T-helper 2 cell treated with Interferon-gamma antibody and Interleukin-4, amounts not matched to agents 100 ng/mL and 5 ng/mL, for 36 hours (primary cell): Measurements from ENCODE around the gene HNRNPM. TPM values are rescaled to one million over a fixed set of nuclear protein-coding genes. Genes with fewer than 3 reads are reported as not detected.

Source experiments
- intact Hi-C: fragments of 100-400 bp; cut with micrococcal nuclease; formaldehyde crosslinking; loops from one replicate; pipeline ENCODE4 v1.15.1; 2023
- total RNA-seq: library from RNA; stranded (reverse); gene quantifications from 2 replicates; pipeline ENCODE4 v1.2.3, GENCODE V29; 2022

HNRNPM gene
- total RNA-seq, 1 donor from 2014 or later, result 328 TPM

- intact Hi-C loops, result no loop called here
These were observed 66.9 kb downstream of the HNRNPM start for GRCh38 chr19:8511573-8512101.

- intact Hi-C loops, result no loop called here
These were observed 67.6 kb downstream of the HNRNPM start for GRCh38 chr19:8512115-8512967.

DNA sequence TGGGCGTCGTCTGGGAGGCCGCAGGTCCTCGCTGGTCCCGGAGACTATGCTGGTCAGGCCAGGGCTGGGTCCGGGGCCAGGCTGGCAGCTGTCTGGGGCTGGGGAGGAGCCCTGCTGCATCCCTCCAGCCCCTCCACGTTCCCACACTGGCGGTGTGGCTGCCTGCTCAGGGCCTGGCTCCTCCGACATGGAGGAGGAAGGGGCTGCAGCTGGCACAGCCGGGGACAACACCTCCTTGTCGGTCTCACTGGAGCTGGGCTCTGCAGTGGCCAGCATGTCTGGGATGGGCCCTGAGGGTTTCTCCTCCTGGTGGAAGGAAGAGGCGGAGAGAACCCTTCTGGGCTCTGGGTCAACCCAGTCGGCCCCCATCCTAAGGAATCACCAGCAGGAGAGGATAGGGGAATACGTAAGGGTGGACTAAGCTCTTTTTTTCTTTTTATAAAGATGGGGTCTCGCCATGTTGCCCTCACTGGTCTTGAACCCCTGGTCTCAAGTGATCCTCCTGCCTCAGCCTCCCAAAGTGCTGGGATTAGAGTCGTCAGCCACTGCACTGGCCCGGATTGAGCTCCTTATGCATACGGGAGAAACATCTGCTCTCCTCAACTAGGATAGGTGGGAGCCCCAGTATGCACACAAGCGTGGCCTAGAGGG, 68.4 kb downstream of the HNRNPM start:
- intact Hi-C loops, result loop anchor here (1.0 kb wide), 2 partner anchors 69 to 100 kb away; partner anchors contain the start of genes HNRNPM and MARCHF2

- intact Hi-C loops, result loop anchor here (1.0 to 2.0 kb wide), 3 partner anchors 70 to 123 kb away; partner anchors contain the start of genes HNRNPM, MARCHF2 and RAB11B
These were observed 69.1 kb downstream of the HNRNPM start, which contains the start of gene ZNF414 for GRCh38 chr19:8513687-8514504. Gene ZNF414, minus strand, starts transcription at chr19:8514167. Its CDS starts 121 bp downstream, at chr19:8514046.

DNA sequence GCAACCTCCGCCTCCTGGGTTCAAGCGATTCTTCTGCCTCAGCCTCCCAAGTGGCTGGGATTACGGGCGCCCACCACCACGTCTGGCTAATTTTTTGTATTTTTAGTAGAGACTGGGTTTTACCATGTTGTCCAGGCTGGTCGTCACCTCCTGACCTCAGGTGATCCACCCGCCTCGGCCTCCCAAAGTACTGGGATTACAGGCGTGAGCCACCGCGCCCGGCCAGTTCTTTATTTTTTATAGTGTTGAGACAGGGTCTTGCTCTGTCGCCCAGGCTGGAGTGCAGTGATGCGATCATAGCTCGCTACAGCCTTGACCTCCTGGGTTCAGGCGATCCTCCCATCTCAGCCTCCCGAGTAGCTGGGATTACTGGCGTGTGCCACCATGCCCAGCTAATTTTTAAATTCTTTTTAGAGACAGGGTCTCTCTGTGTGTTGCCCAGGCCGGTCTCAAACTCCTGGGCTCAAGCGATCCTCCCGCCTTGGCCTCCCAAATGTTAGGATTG, 69.8 kb downstream of the HNRNPM start:
- intact Hi-C loops, result loop anchor here (1.0 to 2.0 kb wide), 2 partner anchors 55 to 124 kb away; partner anchors contain the start of gene RAB11B

GRCh38 chr19:8515317-8515716, 70.5 kb downstream of the HNRNPM start:
- intact Hi-C loops, result loop anchor here (1.0 to 2.0 kb wide), 2 partner anchors 54 to 125 kb away; partner anchors contain the start of gene RAB11B

GRCh38 chr19:8517551-8518442, 73.0 kb downstream of the HNRNPM start:
- intact Hi-C loops, result loop anchor here (1.0 kb wide), 1 partner anchor 30 kb away; no protein-coding TSS in a partner anchor

GRCh38 chr19:8518536-8518935, 73.8 kb downstream of the HNRNPM start:
- intact Hi-C loops, result no loop called here

- intact Hi-C loops, result no loop called here
These were observed 74.6 kb downstream of the HNRNPM start for GRCh38 chr19:8519388-8519787.

DNA sequence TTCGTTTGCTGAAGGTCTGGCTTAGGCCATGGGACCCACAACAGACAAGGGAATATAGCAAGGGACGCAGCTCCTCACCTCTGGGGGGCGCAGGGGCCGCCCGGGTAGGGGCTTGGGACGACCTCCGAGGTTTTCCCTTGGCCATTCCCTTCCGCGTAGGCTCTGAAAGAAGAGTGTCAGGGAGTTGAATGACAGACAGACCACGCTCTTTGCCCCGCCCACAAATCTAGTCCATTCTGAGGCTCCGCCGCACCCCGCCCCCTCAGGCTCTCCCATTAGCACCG, 80.6 kb downstream of the HNRNPM start:
- intact Hi-C loops, result no loop called here

GRCh38 chr19:8526345-8527091, 81.7 kb downstream of the HNRNPM start:
- intact Hi-C loops, result no loop called here

DNA sequence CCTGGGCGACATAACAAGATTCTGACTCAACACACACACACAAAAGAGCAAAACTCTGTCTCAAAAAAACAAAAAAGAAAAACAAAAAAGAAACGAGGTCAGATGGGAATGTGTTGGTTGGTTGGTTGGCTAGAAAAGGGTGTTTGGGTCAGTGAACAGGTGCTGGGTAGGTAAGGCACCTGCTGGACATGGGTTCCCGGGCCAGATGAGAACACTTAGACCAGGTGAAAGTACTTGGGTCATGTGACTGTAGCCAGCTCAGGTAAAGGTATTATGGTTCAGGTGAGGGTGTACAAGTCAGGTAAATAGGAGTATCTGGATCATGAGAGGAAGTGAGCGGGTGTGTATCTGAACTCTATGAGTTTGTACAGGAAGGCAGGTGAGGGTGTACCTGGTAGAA, 83.7 kb downstream of the HNRNPM start:
- intact Hi-C loops, result no loop called here

DNA sequence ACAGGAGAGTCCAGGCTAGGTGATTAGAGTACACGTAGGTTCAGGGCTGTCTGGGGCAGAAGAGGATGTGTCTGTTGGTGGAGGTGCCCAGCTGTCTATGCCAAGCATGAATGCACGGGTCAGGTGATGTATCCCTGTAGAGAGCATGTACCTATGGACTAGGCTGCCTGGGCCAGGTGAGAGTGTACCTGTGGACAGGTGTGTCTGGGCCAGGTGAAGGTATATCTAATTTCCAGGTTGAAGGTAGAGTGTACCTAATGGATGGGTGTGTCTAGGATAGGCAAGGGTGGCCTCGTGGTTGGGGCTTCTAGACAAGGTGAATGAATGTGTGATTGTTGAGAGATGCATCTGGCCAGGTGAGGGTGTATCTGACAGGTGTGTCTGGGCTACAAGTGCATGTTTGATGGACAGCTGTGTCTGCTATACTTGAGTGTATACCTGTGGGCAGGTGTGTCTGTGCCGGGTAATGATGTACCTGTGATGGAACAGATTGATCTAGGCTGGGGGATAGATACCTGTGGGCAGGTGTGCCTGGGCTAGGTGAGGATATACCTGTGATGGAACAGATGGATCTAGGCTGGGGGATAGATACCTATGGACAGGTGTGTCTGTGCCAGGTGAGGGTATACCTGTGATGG, 84.7 kb downstream of the HNRNPM start:
- intact Hi-C loops, result no loop called here

DNA sequence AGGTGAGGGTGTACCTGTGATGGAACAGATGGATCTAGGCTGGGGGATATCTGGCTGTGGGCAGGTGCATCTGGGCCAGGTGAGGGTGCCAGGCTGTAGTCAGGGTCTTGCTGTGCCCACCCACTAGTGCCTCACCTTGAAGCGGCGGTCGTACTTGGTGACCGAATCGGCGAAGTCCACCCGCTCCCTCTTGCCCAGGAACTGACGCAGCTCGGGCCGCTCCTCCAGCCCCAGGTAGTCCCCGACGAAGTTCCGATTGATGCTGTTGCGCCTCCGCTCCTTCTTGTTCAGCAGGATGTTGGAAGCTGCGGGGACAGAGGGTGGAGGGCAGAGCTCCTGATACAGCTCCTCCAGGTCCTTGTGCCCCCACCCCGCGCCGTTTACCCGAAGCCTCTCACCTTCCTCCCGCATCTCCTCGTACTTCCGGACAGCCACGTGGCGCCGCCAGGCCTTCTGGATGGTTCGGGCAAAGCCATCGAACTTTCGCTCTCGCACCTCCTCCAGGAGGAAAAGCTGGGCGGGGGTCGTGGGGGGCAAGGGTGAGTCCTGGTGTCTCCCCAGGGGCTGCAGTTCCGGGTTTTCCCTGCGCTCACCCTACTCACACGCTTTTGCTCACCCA, 85.4 kb downstream of the HNRNPM start:
- intact Hi-C loops, result no loop called here

GRCh38 chr19:8531470-8531869, 86.7 kb downstream of the HNRNPM start:
- intact Hi-C loops, result no loop called here

DNA sequence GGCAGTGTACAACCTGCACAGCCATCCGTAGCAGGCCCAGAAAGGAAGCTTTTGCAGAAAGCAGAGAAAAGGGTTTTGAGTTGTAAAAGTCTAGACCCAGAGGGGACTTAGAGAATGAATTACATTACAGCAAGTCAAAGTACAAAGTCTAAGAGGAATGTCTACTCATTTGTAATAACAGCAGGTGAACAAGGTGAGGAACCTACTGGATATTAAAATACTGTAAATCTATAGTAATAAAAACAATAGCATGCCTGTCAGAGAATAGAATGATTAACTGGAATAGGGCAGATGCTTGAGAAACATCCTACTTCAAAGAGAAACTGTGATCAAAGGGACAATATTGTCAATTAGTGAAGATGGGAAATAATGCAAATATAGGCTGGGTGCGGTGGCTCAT, 87.5 kb downstream of the HNRNPM start:
- intact Hi-C loops, result no loop called here

DNA sequence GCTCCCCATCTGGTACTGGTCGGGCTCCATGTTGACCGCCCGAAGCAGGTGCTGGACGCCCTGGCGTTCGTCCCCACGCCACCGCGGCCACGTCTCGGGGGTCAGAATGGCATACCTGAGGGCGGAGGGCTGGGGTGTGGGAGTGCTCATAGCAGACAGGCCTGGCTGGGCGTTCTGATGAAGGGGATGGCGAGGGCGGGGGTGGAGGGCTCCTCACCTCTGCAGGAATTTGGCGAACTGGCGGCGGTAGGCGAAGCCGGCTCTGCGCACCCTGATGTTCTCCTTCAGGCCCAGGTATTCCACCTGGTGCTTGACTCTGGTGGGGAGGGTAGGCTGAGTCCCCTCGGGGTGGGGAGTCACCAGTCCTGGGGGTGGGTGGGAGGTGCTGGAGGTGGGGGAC, 91.5 kb downstream of the HNRNPM start:
- intact Hi-C loops, result no loop called here

DNA sequence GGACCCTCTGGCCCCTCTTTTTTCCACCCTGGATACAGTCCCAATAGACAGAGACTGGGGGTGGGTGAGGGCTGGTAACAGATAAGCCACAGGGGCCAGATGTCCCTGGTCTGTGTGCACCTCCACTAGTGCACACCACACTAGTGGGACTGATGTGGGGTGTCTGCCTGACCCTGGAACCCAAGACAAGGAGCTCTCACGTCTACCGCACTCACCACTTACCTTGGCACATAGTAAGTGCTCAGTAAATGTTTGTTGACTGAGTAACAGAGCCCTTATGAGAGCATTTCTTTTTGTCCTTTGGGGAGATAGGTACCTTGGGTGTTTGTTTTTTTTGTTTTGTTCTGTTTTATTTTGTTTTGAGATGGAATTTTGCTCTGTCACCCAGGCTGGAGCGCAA, 92.3 kb downstream of the HNRNPM start:
- intact Hi-C loops, result no loop called here
